ENCODE measurements around the gene DAAM1.

DNA sequence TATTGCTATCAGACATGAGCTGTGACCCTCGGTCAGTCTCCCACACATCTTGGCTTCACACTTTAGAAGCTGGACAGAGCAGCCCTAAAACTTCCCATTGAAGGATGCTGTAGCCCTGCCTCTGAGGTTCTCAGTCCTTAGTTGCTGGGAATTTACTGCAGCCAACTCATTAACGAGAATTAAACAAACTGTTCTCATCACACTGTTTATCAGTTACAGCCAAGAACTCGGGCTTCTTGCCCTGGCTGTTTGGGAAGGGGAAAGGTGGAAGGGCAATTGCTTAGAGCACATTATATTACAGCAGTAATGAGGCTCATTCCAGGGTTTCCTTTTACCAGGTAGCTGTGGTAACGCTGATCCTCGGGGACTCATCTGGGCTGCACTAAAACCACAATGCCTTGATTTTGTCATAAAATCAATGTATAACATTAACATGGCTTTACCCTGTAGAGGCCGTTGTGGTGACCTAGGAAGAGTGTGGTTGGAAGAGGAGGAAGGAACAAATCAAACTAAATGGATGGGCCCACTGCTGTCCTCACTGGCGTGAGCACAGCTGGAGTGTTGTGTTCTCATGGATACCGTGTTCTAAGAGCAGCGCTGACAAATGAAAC is 189.6 kb downstream of the DAAM1 start:
- TF ChIP-seq EZH2 (IDR thresholded peaks at IDR 0.05; ENCODE audit: borderline replicate concordance, low read depth, low read length, severe bottlenecking) = no peak
- TF ChIP-seq CTCF (IDR thresholded peaks at IDR 0.05; ENCODE audit: borderline replicate concordance, extremely low read depth, low read length, poor library complexity, severe bottlenecking) = no peak
